CD4-positive, alpha-beta memory T cell (primary cell): ENCODE measurements around the gene KDM1B. TPM values are rescaled to one million over a fixed set of nuclear protein-coding genes. Genes with fewer than 3 reads are reported as not detected.
"Not testable (repeated sequence)": the region's sequence is repeated elsewhere in the genome, so short reads cannot be mapped to it uniquely, and the experiment has no call there.

Experiments used
- CTCF ChIA-PET: fragments of 350-600 bp; sonication (Branson Sonifier 250); formaldehyde crosslinking; loops from one replicate; lab custom pipeline; 2021; ENCODE audit warnings: inconsistent platforms; ENCODE audit not compliant: partially characterized antibody; lab: Charles Lee
- POLR2A ChIA-PET: fragments of 350-600 bp; sonication (Branson Sonifier 250); formaldehyde crosslinking; loops from one replicate; lab custom pipeline; 2021; ENCODE audit not compliant: partially characterized antibody; lab: Charles Lee
- DNase-seq, 5 donors: peaks; one replicate each; pipeline versions ENCODE4 v3.0.0 to v3.0.0-alpha.2; 2020 to 2022; ENCODE audit warnings: mixed read lengths in 1 of 5
- H3K27ac ChIP-seq: one replicate; pipeline ENCODE4 v1.7.0; 2013; ENCODE audit warnings: low read depth, low read length
- H3K27me3 ChIP-seq: 2 replicates; pipeline ENCODE4 v1.7.0; 2013; ENCODE audit warnings: mild to moderate bottlenecking, low read length, moderate library complexity; ENCODE audit not compliant: insufficient read depth
- H3K36me3 ChIP-seq: 2 replicates; pipeline ENCODE4 v1.7.0; 2013; ENCODE audit warnings: mild to moderate bottlenecking, low read length, moderate library complexity; ENCODE audit not compliant: insufficient read depth
- H3K4me1 ChIP-seq: 2 replicates; pipeline ENCODE4 v1.7.0; 2013; ENCODE audit warnings: mild to moderate bottlenecking, low read length, moderate library complexity; ENCODE audit not compliant: insufficient read depth
- H3K4me3 ChIP-seq, 2 donors: one replicate each; pipeline ENCODE4 v1.7.0; 2013; ENCODE audit warnings: low read length in 2 of 2, mild to moderate bottlenecking in 1 of 2
- H3K9me3 ChIP-seq, 2 donors: one replicate each; pipeline ENCODE4 v1.7.0; 2013; ENCODE audit warnings: low read length in 2 of 2, control low read depth in 1 of 2; ENCODE audit not compliant: control insufficient read depth in 1 of 2
- H3K27ac Mint-ChIP-seq, 7 donors: one replicate each; pipeline ENCODE4 v1.8.0; 2020 to 2021; ENCODE audit warnings: mixed read lengths in 7 of 7, mild to moderate bottlenecking in 6 of 7, inconsistent platforms in 3 of 7, moderate library complexity in 3 of 7
- H3K27me3 Mint-ChIP-seq, 2 donors: one replicate each; pipeline ENCODE4 v1.8.0; 2020 to 2021; ENCODE audit warnings: mixed read lengths in 2 of 2
- H3K36me3 Mint-ChIP-seq, 2 donors: one replicate each; pipeline ENCODE4 v1.8.0; 2020 to 2021; ENCODE audit warnings: mixed read lengths in 2 of 2, inconsistent platforms in 1 of 2, mild to moderate bottlenecking in 1 of 2
- H3K4me1 Mint-ChIP-seq, 4 donors: one replicate each; pipeline ENCODE4 v1.8.0; 2020 to 2021; ENCODE audit warnings: mixed read lengths in 4 of 4, mild to moderate bottlenecking in 1 of 4
- H3K4me3 Mint-ChIP-seq, 8 donors: one replicate each; pipeline ENCODE4 v1.8.0; 2020 to 2021; ENCODE audit warnings: mixed read lengths in 8 of 8, mild to moderate bottlenecking in 7 of 8, moderate library complexity in 6 of 8, inconsistent platforms in 3 of 8
- H3K9me3 Mint-ChIP-seq, 8 donors: one replicate each; pipeline ENCODE4 v1.8.0; 2020 to 2021; ENCODE audit warnings: mixed read lengths in 8 of 8, mild to moderate bottlenecking in 5 of 8, inconsistent platforms in 3 of 8, moderate library complexity in 1 of 8
- intact Hi-C: fragments of 100-400 bp; cut with micrococcal nuclease; formaldehyde crosslinking; loops from one replicate; pipeline ENCODE4 v1.15.1; 2023
- polyA plus RNA-seq, 2 donors: library from polyadenylated mRNA; unstranded; fragments of 300-500 nt; fragmentation: Illumina TruSeq; gene quantifications; one replicate each; pipeline ENCODE4 v1.2.3, GENCODE V29; 2021
- total RNA-seq, 2 experiments: library from RNA; stranded (reverse); gene quantifications; one replicate each; pipeline ENCODE4 v1.2.3, GENCODE V29; 2021

KDM1B gene
- total and polyA plus RNA-seq, 4 experiments from 2014 or later, result 0.45 to 12.3 (median 6.5) TPM

GRCh38 chr6:18206591-18206990 is 51.4 kb downstream of the KDM1B start:
- no peaks in the 10 kb centered on the region for H3K27me3 Mint-ChIP-seq
- peaks cover 33 to 46% of the 10 kb centered on the region in 2 donors for H3K36me3 Mint-ChIP-seq
- H3K27me3 ChIP-seq, result no peaks in the 10 kb centered on the region
- H3K4me3 Mint-ChIP-seq, result no peak overlapping the region
- H3K9me3 ChIP-seq, result no peaks in the 10 kb centered on the region
- DNase-seq, result no peak
- CTCF ChIA-PET, result no interaction called here
- H3K4me3 ChIP-seq, result no peak overlapping the region
- H3K27ac Mint-ChIP-seq, result no peak overlapping the region
- no peaks in the 10 kb centered on the region for H3K4me1 ChIP-seq
- POLR2A ChIA-PET, result no interaction called here
- peaks cover 2% of the 10 kb centered on the region for H3K36me3 ChIP-seq
- H3K9me3 Mint-ChIP-seq, result no peaks in the 10 kb centered on the region
- intact Hi-C loops, result no loop called here
- H3K4me1 Mint-ChIP-seq, result peaks cover 5 to 6% (median 6%) of the 10 kb centered on the region in 4 donors
- no peak overlapping the region for H3K27ac ChIP-seq

GRCh38 chr6:18207438-18207837 is 52.2 kb downstream of the KDM1B start:
- POLR2A ChIA-PET, result no interaction called here
- intact Hi-C loops, result no loop called here
- no peaks in the 10 kb centered on the region for H3K4me1 ChIP-seq
- no peaks in the 10 kb centered on the region for H3K9me3 ChIP-seq
- Mint-ChIP-seq H3K9me3 (no peaks in the 10 kb centered on the region), H3K27me3 (no peaks in the 10 kb centered on the region), H3K36me3 (peaks cover 32 to 45% of the 10 kb centered on the region in 2 donors), H3K4me1 (peaks cover 6 to 11% (median 8%) of the 10 kb centered on the region in 4 donors), H3K4me3 (no peak overlapping the region), H3K27ac (no peak overlapping the region)
- no peaks in the 10 kb centered on the region for H3K36me3 ChIP-seq
- CTCF ChIA-PET, result no interaction called here
- H3K27ac ChIP-seq, result no peak overlapping the region
- no peaks in the 10 kb centered on the region for H3K27me3 ChIP-seq
- H3K4me3 ChIP-seq, result no peak overlapping the region
- DNase-seq, result no peak

GRCh38 chr6:18207949-18208348 is 52.7 kb downstream of the KDM1B start:
- ChIA-PET CTCF (no interaction called here), POLR2A (no interaction called here)
- intact Hi-C loops, result no loop called here
- H3K4me3 ChIP-seq, result no peak overlapping the region
- Mint-ChIP-seq H3K27me3 (no peaks in the 10 kb centered on the region), H3K4me1 (peaks cover 6 to 15% (median 10%) of the 10 kb centered on the region in 4 donors), H3K9me3 (no peaks in the 10 kb centered on the region), H3K4me3 (no peak overlapping the region), H3K36me3 (peaks cover 32 to 46% of the 10 kb centered on the region in 2 donors), H3K27ac (no peak overlapping the region)
- H3K4me1 ChIP-seq, result no peaks in the 10 kb centered on the region
- H3K9me3 ChIP-seq, result no peaks in the 10 kb centered on the region
- no peaks in the 10 kb centered on the region for H3K27me3 ChIP-seq
- H3K36me3 ChIP-seq, result no peaks in the 10 kb centered on the region
- no peak overlapping the region for H3K27ac ChIP-seq
- DNase-seq, result no peak

- intact Hi-C loops, H3K9me3 Mint-ChIP-seq, H3K36me3 ChIP-seq, H3K4me3 Mint-ChIP-seq, H3K4me1 ChIP-seq, H3K27ac ChIP-seq, H3K27me3 ChIP-seq, H3K4me3 ChIP-seq, DNase-seq, POLR2A ChIA-PET, H3K27me3 Mint-ChIP-seq, H3K9me3 ChIP-seq, H3K27ac Mint-ChIP-seq: not testable (repeated sequence)
- Mint-ChIP-seq H3K36me3 (peaks cover 29 to 46% of the 10 kb centered on the region in 2 donors), H3K4me1 (peaks cover 11 to 22% (median 15%) of the 10 kb centered on the region in 4 donors)
- CTCF ChIA-PET, result interaction anchor here (0.6 kb wide), 1 partner anchor 184 kb away, joined by 4 read pairs; no protein-coding TSS in a partner anchor
These were observed 53.6 kb downstream of the KDM1B start for GRCh38 chr6:18208778-18209177.

GRCh38 chr6:18209539-18210197 is 54.4 kb downstream of the KDM1B start:
- CTCF ChIA-PET, result interaction anchor here (1.0 kb wide), 1 partner anchor 47 kb away, joined by 3 read pairs; no protein-coding TSS in a partner anchor
- Histone ChIP-seq H3K27ac (no peak overlapping the region), H3K27me3 (no peaks in the 10 kb centered on the region), H3K4me3 (no peak overlapping the region), H3K36me3 (no peaks in the 10 kb centered on the region), H3K9me3 (no peaks in the 10 kb centered on the region), H3K4me1 (no peaks in the 10 kb centered on the region)
- Mint-ChIP-seq H3K4me3 (no peak overlapping the region), H3K27ac (no peak overlapping the region), H3K27me3 (no peaks in the 10 kb centered on the region), H3K9me3 (no peaks in the 10 kb centered on the region), H3K4me1 (peaks cover 15 to 28% (median 20%) of the 10 kb centered on the region in 4 donors), H3K36me3 (peaks cover 33 to 46% of the 10 kb centered on the region in 2 donors)
- DNase-seq, result no peak
- intact Hi-C loops, result no loop called here
- POLR2A ChIA-PET, result no interaction called here

- POLR2A ChIA-PET, result no interaction called here
- no peaks in the 10 kb centered on the region for H3K36me3 ChIP-seq
These were observed 55.5 kb downstream of the KDM1B start for GRCh38 chr6:18210707-18211106.

GRCh38 chr6:18211338-18211737 is 56.1 kb downstream of the KDM1B start:
- Mint-ChIP-seq H3K36me3 (peaks cover 39 to 51% of the 10 kb centered on the region in 2 donors), H3K9me3 (no peaks in the 10 kb centered on the region), H3K4me3 (peak overlapping the region in 4 of 8 donors; percentile 1 to 48 (median 10)), H3K4me1 (peaks cover 15 to 28% (median 20%) of the 10 kb centered on the region in 4 donors), H3K27ac (peak overlapping the region in 5 of 7 donors; percentile 1 to 88 (median 6)), H3K27me3 (no peaks in the 10 kb centered on the region)
- DNase-seq, result no peak
- intact Hi-C loops, result no loop called here
- CTCF ChIA-PET, result no interaction called here
- POLR2A ChIA-PET, result no interaction called here
- H3K36me3 ChIP-seq, result no peaks in the 10 kb centered on the region
- no peaks in the 10 kb centered on the region for H3K27me3 ChIP-seq
- no peak overlapping the region for H3K27ac ChIP-seq
- H3K4me1 ChIP-seq, result no peaks in the 10 kb centered on the region
- H3K9me3 ChIP-seq, result no peaks in the 10 kb centered on the region
- no peak overlapping the region for H3K4me3 ChIP-seq

More at GRCh38 chr6:18210707-18211106, 55.5 kb downstream of the KDM1B start:
- Mint-ChIP-seq H3K27ac (no peak overlapping the region), H3K36me3 (peaks cover 36 to 50% of the 10 kb centered on the region in 2 donors), H3K27me3 (no peaks in the 10 kb centered on the region), H3K4me3 (no peak overlapping the region), H3K4me1 (peaks cover 15 to 28% (median 20%) of the 10 kb centered on the region in 4 donors), H3K9me3 (no peaks in the 10 kb centered on the region)
- Histone ChIP-seq H3K27me3 (no peaks in the 10 kb centered on the region), H3K4me1 (no peaks in the 10 kb centered on the region), H3K27ac (no peak overlapping the region), H3K9me3 (no peaks in the 10 kb centered on the region), H3K4me3 (no peak overlapping the region)
- CTCF ChIA-PET, result interaction anchor here (1.0 kb wide), 1 partner anchor 48 kb away, joined by 3 read pairs; no protein-coding TSS in a partner anchor
- no peak for DNase-seq
- intact Hi-C loops, result no loop called here
